IPS-15b (cell line): ENCODE results near the gene CACNA1A.

Experiments
- H3K27me3 ChIP-seq: one replicate; pipeline ENCODE4 v1.6.1; 2013; ENCODE audit warnings: low read length; ENCODE audit not compliant: control insufficient read depth, insufficient read depth
- H3K36me3 ChIP-seq: one replicate; pipeline ENCODE4 v1.6.1; 2013; ENCODE audit warnings: low read length; ENCODE audit not compliant: control insufficient read depth, insufficient read depth
- H3K4me1 ChIP-seq: one replicate; pipeline ENCODE4 v1.6.1; 2013; ENCODE audit warnings: mild to moderate bottlenecking, low read length; ENCODE audit not compliant: control insufficient read depth, insufficient read depth
- H3K4me3 ChIP-seq: one replicate; pipeline ENCODE4 v1.5.1; 2013; ENCODE audit warnings: low read depth, low read length
- H3K9ac ChIP-seq: one replicate; pipeline ENCODE4 v1.6.1; 2013; ENCODE audit warnings: low read depth, mild to moderate bottlenecking, low read length
- H3K9me3 ChIP-seq: one replicate; pipeline ENCODE4 v1.6.1; 2013; ENCODE audit warnings: mild to moderate bottlenecking, low read length; ENCODE audit not compliant: control insufficient read depth, insufficient read depth

Gene CACNA1A

GRCh38 chr19:13417054-13417453 is 89.2 kb downstream of the CACNA1A start:
- H3K36me3 ChIP-seq = no peaks in the 10 kb centered on the region
- no peaks in the 10 kb centered on the region for H3K9me3 ChIP-seq
- H3K4me1 ChIP-seq = no peaks in the 10 kb centered on the region
- H3K27me3 ChIP-seq = no peaks in the 10 kb centered on the region
- no peak overlapping the region for H3K9ac ChIP-seq
- no peak overlapping the region for H3K4me3 ChIP-seq

- Histone ChIP-seq H3K9me3 (no peaks in the 10 kb centered on the region), H3K4me1 (no peaks in the 10 kb centered on the region), H3K36me3 (no peaks in the 10 kb centered on the region), H3K4me3 (no peak overlapping the region), H3K9ac (no peak overlapping the region), H3K27me3 (no peaks in the 10 kb centered on the region)
Measured at GRCh38 chr19:13411899-13412298, 94.4 kb downstream of the CACNA1A start.

- no peaks in the 10 kb centered on the region for H3K27me3 ChIP-seq
- no peaks in the 10 kb centered on the region for H3K36me3 ChIP-seq
- H3K9me3 ChIP-seq = no peaks in the 10 kb centered on the region
- no peaks in the 10 kb centered on the region for H3K4me1 ChIP-seq
- no peak overlapping the region for H3K4me3 ChIP-seq
- H3K9ac ChIP-seq = no peak overlapping the region
Measured at GRCh38 chr19:13410946-13411345, 95.3 kb downstream of the CACNA1A start.

GRCh38 chr19:13408889-13409518 is 97.3 kb downstream of the CACNA1A start:
- Histone ChIP-seq H3K9me3 (no peaks in the 10 kb centered on the region), H3K36me3 (no peaks in the 10 kb centered on the region), H3K9ac (no peak overlapping the region), H3K4me3 (no peak overlapping the region), H3K4me1 (no peaks in the 10 kb centered on the region), H3K27me3 (no peaks in the 10 kb centered on the region)

GRCh38 chr19:13404236-13404635 is 102.0 kb downstream of the CACNA1A start:
- H3K36me3 ChIP-seq = no peaks in the 10 kb centered on the region
- H3K27me3 ChIP-seq = no peaks in the 10 kb centered on the region
- H3K4me1 ChIP-seq = no peaks in the 10 kb centered on the region

GRCh38 chr19:13401388-13401787 is 104.9 kb downstream of the CACNA1A start:
- no peaks in the 10 kb centered on the region for H3K36me3 ChIP-seq
- H3K9me3 ChIP-seq = no peaks in the 10 kb centered on the region
- no peak overlapping the region for H3K9ac ChIP-seq
- H3K4me3 ChIP-seq = no peak overlapping the region
- H3K27me3 ChIP-seq = no peaks in the 10 kb centered on the region
- no peaks in the 10 kb centered on the region for H3K4me1 ChIP-seq

More at GRCh38 chr19:13404236-13404635, 102.0 kb downstream of the CACNA1A start:
- Histone ChIP-seq H3K9ac (no peak overlapping the region), H3K4me3 (no peak overlapping the region), H3K9me3 (no peaks in the 10 kb centered on the region)

GRCh38 chr19:13400296-13400695 is 106.0 kb downstream of the CACNA1A start:
- no peaks in the 10 kb centered on the region for H3K9me3 ChIP-seq
- H3K27me3 ChIP-seq = no peaks in the 10 kb centered on the region

GRCh38 chr19:13399746-13400145 is 106.5 kb downstream of the CACNA1A start:
- Histone ChIP-seq H3K9me3 (no peaks in the 10 kb centered on the region), H3K27me3 (no peaks in the 10 kb centered on the region), H3K9ac (no peak overlapping the region), H3K4me1 (peaks cover 3% of the 10 kb centered on the region), H3K4me3 (no peak overlapping the region), H3K36me3 (no peaks in the 10 kb centered on the region)

More at GRCh38 chr19:13400296-13400695, 106.0 kb downstream of the CACNA1A start:
- Histone ChIP-seq H3K36me3 (no peaks in the 10 kb centered on the region), H3K4me1 (peaks cover 3% of the 10 kb centered on the region), H3K4me3 (no peak overlapping the region), H3K9ac (no peak overlapping the region)

GRCh38 chr19:13398780-13399726 is 107.2 kb downstream of the CACNA1A start:
- Histone ChIP-seq H3K4me1 (peaks cover 3% of the 10 kb centered on the region), H3K9ac (no peak overlapping the region)

GRCh38 chr19:13398182-13398581 is 108.1 kb downstream of the CACNA1A start:
- no peak overlapping the region for H3K4me3 ChIP-seq
- no peaks in the 10 kb centered on the region for H3K27me3 ChIP-seq
- peaks cover 3% of the 10 kb centered on the region for H3K4me1 ChIP-seq
- H3K9ac ChIP-seq = no peak overlapping the region
- no peaks in the 10 kb centered on the region for H3K9me3 ChIP-seq
- H3K36me3 ChIP-seq = no peaks in the 10 kb centered on the region

More at GRCh38 chr19:13398780-13399726, 107.2 kb downstream of the CACNA1A start:
- H3K4me3 ChIP-seq = no peak overlapping the region
- H3K9me3 ChIP-seq = no peaks in the 10 kb centered on the region
- no peaks in the 10 kb centered on the region for H3K27me3 ChIP-seq
- H3K36me3 ChIP-seq = no peaks in the 10 kb centered on the region

- Histone ChIP-seq H3K9me3 (no peaks in the 10 kb centered on the region), H3K9ac (no peak overlapping the region), H3K27me3 (no peaks in the 10 kb centered on the region), H3K4me3 (no peak overlapping the region), H3K4me1 (peaks cover 3% of the 10 kb centered on the region), H3K36me3 (no peaks in the 10 kb centered on the region)
Measured at GRCh38 chr19:13396250-13397080, 109.8 kb downstream of the CACNA1A start.
